ENCODE results near the gene SARM1. TPM values are rescaled to one million over a fixed set of nuclear protein-coding genes. Genes with fewer than 3 reads are reported as not detected.

The SARM1 gene
- total RNA-seq, 2 donors from 2014 or later = 1.3 to 2.0 TPM

GRCh38 chr17:28396635-28397239 is 25.2 kb downstream of the SARM1 start:
- DNase-seq = peak; percentile 59
- TF ChIP-seq CTCF (conservative IDR thresholded peaks at IDR 0.05) = no peak
- no peak overlapping the region for H3K4me3 ChIP-seq (ENCODE audit: low read length)
- H3K4me1 Mint-ChIP-seq = peaks cover 15% of the 10 kb centered on the region
- no peaks in the 10 kb centered on the region for H3K4me1 ChIP-seq (ENCODE audit: control insufficient read depth, insufficient read depth, low read length)
- no peaks in the 10 kb centered on the region for H3K27me3 Mint-ChIP-seq (ENCODE audit: insufficient read depth)
- no peaks in the 10 kb centered on the region for H3K9me3 ChIP-seq (ENCODE audit: control insufficient read depth, low read length)
- no peak overlapping the region for H3K27ac ChIP-seq (ENCODE audit: low read depth, low read length)
- H3K36me3 Mint-ChIP-seq (ENCODE audit: low read depth) = peaks cover 6% of the 10 kb centered on the region
- no peaks in the 10 kb centered on the region for H3K9me3 Mint-ChIP-seq
- no peaks in the 10 kb centered on the region for H3K27me3 ChIP-seq (ENCODE audit: control insufficient read depth, insufficient read depth, low read length, poor library complexity, severe bottlenecking)
- H3K9ac ChIP-seq (ENCODE audit: extremely low read depth, low read length, poor library complexity, severe bottlenecking) = no peak overlapping the region
- 72 to 75% methylated on average over 4 to 6 of the region's 6 CpGs for WGBS, 2 experiments (ENCODE audit: insufficient coverage in 1 of 2, insufficient read length in 1 of 2)
- no peak overlapping the region for H3K4me3 Mint-ChIP-seq
- H3K27ac Mint-ChIP-seq = no peak overlapping the region
- no peaks in the 10 kb centered on the region for H3K36me3 ChIP-seq (ENCODE audit: control insufficient read depth, insufficient read depth, low read length)

GRCh38 chr17:28397275-28397674 is 25.8 kb downstream of the SARM1 start:
- Mint-ChIP-seq H3K4me1 (peaks cover 20% of the 10 kb centered on the region), H3K36me3 (ENCODE audit: low read depth) (peaks cover 6% of the 10 kb centered on the region), H3K27ac (no peak overlapping the region), H3K9me3 (no peaks in the 10 kb centered on the region), H3K27me3 (ENCODE audit: insufficient read depth) (no peaks in the 10 kb centered on the region), H3K4me3 (no peak overlapping the region)
- WGBS, 2 experiments (ENCODE audit: insufficient coverage in 1 of 2, insufficient read length in 1 of 2) = 90 to 94% methylated on average over 2 to 3 of the region's 3 CpGs
- no peak overlapping the region for H3K9ac ChIP-seq (ENCODE audit: extremely low read depth, low read length, poor library complexity, severe bottlenecking)
- H3K4me1 ChIP-seq (ENCODE audit: control insufficient read depth, insufficient read depth, low read length) = peaks cover 1% of the 10 kb centered on the region
- H3K4me3 ChIP-seq (ENCODE audit: low read length) = no peak overlapping the region
- TF ChIP-seq CTCF (conservative IDR thresholded peaks at IDR 0.05) = no peak
- no peaks in the 10 kb centered on the region for H3K27me3 ChIP-seq (ENCODE audit: control insufficient read depth, insufficient read depth, low read length, poor library complexity, severe bottlenecking)
- no peak for DNase-seq
- no peaks in the 10 kb centered on the region for H3K36me3 ChIP-seq (ENCODE audit: control insufficient read depth, insufficient read depth, low read length)
- H3K9me3 ChIP-seq (ENCODE audit: control insufficient read depth, low read length) = no peaks in the 10 kb centered on the region
- no peak overlapping the region for H3K27ac ChIP-seq (ENCODE audit: low read depth, low read length)

GRCh38 chr17:28397687-28398279 is 26.3 kb downstream of the SARM1 start:
- no peak for DNase-seq
- H3K4me3 Mint-ChIP-seq = no peak overlapping the region
- Histone ChIP-seq H3K36me3 (ENCODE audit: control insufficient read depth, insufficient read depth, low read length) (no peaks in the 10 kb centered on the region), H3K4me1 (ENCODE audit: control insufficient read depth, insufficient read depth, low read length) (peaks cover 4% of the 10 kb centered on the region), H3K27me3 (ENCODE audit: control insufficient read depth, insufficient read depth, low read length, poor library complexity, severe bottlenecking) (no peaks in the 10 kb centered on the region), H3K9ac (ENCODE audit: extremely low read depth, low read length, poor library complexity, severe bottlenecking) (no peak overlapping the region), H3K9me3 (ENCODE audit: control insufficient read depth, low read length) (no peaks in the 10 kb centered on the region), H3K4me3 (ENCODE audit: low read length) (no peak overlapping the region), H3K27ac (ENCODE audit: low read depth, low read length) (no peak overlapping the region)
- 82 to 87% methylated on average over 5 to 7 of the region's 7 CpGs for WGBS, 2 experiments (ENCODE audit: insufficient coverage in 1 of 2, insufficient read length in 1 of 2)
- peaks cover 24% of the 10 kb centered on the region for H3K4me1 Mint-ChIP-seq
- peaks cover 6% of the 10 kb centered on the region for H3K36me3 Mint-ChIP-seq (ENCODE audit: low read depth)
- TF ChIP-seq CTCF (conservative IDR thresholded peaks at IDR 0.05) = no peak
- H3K27ac Mint-ChIP-seq = peak overlapping the region; percentile 69
- H3K9me3 Mint-ChIP-seq = no peaks in the 10 kb centered on the region
- H3K27me3 Mint-ChIP-seq (ENCODE audit: insufficient read depth) = no peaks in the 10 kb centered on the region
